ENCODE measurements around the gene PIP5KL1.

PIP5KL1 gene

DNA sequence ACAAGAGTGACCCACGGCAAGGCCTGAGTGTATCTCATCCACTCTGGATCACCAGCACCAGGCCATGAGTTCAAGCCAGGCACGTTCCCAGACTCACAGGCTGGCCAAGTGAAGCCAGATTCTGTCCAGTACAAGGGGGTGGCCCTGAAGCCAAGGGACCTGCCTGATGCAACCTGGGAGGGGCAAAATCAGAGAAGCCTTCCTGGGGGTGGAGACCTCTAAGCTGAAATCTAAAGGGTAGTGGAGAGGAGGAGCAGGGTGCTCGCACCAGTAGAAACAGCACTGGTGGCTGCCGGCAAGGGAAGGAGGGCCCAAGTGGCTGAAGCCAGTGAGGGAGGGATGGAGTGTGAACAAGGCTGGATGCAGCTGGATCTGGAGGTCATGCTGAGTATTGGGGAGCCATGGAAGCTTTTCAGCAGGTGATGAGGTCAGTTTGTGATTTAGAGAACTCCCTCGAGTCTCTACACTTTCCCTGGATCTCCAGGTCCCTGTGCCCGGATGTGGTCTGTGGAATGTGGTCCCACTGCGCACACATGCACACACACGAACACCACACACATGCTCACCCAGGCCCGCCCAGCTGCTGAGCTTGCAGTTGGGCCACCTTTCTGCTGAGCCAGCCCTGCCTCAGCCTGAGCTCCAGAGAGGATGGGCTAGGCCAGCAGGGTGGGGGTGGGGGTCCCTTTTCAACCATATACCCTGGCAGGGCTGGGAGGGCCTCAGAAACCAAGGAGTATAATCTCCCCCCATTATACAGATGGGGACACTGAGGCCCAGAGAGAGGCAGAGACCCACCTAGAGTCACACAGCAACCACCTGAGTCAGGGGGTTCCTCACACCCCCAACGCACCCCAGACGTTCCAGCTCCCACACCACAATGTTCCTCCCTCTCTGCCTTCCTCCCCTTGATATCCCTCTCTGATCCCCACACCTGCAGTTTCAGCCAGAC lies 1.6 kb downstream of the PIP5KL1 start:
- no peak for DNase-seq

DNA sequence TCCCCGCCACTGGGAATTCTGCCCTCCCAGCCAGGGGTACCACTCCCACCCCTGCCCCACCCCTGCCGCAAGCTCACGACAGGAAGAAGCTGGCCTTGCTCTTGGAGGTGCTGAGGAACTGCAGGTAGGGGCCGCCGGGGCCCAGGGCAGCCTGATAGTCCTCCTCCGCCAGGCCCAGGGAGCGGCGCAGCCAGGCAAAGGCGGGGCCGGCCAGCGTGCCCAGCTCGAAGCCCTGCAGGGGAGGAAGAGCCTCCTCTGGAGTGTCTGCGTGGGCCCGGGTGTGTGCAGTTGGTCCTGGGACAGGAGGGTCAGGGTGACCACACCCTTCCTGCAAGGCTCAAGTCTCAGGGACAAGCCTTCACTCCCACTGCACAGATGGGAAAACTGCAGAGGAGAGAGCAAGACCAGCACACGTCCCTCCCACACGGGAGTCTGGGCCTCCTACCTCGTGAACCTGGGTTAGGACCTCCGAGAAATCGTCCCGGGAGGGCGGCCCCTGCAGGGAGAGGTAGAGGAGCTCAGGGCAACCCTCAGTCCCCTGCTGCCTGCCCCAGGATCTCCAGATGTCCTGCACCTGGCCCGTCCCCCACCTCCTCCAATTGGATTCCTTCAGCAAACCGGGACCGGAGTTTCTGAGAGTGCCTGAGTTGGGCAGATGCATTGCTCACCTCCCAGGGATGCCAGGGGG lies 2.4 kb downstream of the PIP5KL1 start:
- peak; percentile 24 for DNase-seq

DNA sequence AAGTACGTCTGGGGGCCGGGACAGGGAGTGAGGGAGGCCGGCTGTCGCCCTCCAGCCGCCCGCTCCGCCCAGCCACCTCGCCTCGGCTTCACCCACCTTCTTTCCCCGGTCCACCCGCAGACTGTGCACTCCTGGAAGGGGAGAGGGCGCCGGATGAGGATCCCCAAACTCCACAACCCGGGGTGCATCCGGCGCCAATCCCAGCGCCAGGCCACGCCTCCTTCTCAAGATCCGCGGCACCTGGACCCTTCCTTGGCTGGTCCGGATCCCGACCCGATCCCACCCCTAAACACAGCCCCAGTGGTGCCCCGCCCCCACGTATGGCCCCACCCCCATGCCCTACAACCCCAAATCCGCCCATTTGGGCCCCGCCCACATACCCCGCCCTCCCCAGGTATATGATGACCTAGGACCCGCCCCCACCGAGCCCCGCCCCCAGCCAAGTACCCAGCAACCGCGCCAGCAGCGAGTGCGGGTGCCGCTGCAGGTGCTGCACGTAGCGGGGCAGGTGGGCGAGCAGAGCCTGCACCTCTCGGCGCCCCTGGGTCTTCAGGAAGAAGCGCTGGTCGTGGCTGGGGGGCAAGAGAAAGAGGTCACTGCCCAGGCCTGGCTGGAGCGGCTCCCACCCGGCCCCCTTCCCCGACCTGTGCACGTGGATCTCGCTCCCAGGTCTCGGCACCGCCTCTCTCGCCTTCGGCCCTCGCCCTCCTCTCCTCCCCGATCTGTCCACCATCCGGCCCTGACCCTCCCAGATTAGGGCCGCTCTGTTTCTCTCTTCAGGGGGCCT lies 3.2 kb downstream of the PIP5KL1 start:
- peak; percentile 78 for DNase-seq

GRCh38 chr9:127926906-127927200 lies 3.7 kb downstream of the PIP5KL1 start:
- DNase-seq, result no peak

DNA sequence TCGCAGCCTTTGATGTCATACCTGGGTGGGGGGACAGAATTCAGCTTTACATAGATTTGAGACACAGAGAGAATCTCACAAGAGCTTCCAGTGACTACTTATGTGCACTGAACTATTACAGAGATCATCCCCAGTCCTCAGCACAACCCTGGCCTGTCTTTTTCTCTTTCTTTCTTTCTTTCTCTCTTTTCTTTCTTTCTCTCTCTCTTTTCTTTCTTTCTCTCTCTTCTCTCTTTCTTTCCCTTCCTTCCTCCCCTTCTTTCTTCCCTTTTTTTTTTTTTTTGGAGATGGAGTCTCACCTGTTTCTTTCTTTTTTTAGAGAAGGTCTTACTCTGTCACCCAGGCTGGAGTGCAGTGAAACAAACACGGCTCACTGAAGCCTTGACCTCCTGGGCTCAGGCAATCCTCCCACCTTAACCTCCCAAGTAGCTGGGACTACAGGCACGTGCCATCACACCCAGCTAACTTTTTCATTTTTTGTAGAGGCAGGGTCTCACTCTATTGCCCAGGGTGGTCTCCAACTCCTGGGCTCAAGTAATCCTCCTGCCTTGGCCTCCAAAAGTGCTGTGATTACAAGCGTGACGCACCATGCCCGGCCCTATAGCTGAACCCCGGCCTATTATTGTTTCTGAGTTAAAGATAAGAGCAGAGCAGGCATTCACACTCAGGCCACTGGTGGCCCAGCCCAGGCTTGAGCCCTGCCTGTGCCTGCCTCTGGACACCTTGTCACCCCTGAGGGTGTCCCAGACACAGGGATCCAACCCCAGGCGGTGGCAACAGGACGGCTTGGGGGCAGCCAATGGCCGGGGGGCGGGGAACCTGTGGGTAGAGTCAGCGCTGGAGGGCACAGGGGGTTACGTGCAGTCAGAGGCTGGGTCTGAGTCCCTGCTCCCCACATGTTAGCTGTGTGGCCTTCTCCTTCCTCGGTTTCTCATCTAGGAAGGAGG lies 4.3 kb downstream of the PIP5KL1 start:
- DNase-seq, result no peak

GRCh38 chr9:127924736-127925444 lies 5.7 kb downstream of the PIP5KL1 start:
- DNase-seq, result no peak

DNA sequence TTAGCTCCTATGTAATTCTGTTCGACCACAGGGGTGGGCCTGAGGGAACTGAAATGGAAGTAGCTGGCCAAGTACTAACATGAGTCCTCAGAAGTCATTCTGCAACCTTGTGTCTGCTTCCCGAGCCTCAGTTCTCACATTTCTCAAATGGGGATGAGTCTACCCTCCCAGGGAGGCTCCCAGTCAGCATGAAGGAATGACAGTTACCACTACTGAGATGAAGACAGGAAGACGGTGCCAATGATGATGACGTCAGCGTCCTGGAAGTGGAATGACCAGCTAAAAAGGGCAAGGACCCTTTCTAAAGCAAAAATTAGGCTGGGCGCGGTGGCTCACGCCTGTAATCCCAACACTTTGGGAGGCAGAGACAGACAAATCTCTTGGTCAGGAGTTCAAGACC lies 6.8 kb downstream of the PIP5KL1 start:
- no peak for DNase-seq

DNA sequence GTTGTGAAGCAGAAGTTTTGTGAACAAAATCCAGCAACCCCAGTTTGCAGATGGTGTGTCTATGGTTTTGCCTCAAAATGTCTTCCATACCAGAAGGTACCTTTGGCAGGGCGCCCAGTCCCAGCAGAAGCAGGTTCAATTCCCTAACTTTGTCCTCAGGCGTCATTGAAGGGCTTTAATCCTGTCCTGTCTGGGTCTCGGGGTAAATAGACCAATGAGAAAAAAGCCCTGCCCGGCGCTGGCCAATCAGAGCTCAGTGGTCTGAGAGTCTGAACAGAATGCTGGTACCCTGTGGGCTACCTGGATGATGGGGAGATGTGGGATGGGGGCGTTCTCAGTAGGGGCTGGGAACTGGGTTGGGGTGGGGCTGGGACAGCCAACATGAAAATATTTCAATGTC lies 7.5 kb downstream of the PIP5KL1 start:
- DNase-seq, result no peak

- peak; percentile 73 for DNase-seq
Observed at GRCh38 chr9:127921557-127922120, 8.9 kb downstream of the PIP5KL1 start.

GRCh38 chr9:127920794-127921193 lies 9.8 kb downstream of the PIP5KL1 start:
- DNase-seq, result no peak

- DNase-seq, result no peak
Observed at GRCh38 chr9:127919253-127919815, 11.2 kb downstream of the PIP5KL1 start.

DNA sequence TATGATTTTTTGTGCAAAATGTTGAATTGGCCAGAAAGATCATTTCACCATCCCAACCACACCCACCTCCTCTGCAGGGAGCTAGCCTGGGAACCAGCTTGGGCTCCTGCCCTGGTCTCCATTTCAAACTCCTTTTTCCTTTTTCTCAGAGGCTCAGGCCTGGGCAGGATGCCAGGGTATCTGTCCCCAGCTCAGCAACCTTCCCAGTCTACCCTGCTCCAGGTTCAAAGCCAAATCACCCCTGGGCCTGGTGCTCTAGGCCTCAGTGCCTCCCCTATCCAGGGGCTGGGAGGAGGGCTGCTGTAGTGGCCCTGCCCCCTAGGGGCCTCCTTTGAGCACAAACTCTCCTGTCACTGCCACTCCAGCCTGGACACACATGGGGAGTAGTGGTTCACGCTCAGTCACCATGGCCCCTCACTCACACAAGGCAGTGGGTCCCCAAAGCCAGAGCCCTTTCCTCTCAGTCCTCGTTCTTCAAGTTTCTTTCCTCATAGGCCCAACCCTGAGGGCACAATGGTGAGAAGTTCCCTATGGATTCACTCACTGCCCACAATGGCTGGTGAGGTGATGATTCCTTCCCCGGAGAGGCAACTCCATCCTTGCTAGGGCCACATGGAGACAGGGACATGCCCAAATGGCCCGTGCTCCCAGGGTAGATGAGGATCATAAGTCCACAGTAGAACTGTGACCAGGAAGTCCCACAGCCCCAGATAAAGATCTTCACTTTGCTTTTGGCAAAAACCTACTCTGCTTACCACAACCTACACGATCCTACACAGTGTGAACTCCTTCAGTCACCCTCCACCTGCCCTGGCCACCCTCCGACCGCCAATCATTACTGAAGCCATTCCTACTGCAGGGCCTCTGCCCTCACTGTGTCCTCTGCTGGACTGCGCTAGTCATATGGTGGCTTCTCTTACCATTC lies 12.1 kb downstream of the PIP5KL1 start:
- DNase-seq, result no peak

GRCh38 chr9:127917603-127918002 lies 13.0 kb downstream of the PIP5KL1 start:
- DNase-seq, result no peak

DNA sequence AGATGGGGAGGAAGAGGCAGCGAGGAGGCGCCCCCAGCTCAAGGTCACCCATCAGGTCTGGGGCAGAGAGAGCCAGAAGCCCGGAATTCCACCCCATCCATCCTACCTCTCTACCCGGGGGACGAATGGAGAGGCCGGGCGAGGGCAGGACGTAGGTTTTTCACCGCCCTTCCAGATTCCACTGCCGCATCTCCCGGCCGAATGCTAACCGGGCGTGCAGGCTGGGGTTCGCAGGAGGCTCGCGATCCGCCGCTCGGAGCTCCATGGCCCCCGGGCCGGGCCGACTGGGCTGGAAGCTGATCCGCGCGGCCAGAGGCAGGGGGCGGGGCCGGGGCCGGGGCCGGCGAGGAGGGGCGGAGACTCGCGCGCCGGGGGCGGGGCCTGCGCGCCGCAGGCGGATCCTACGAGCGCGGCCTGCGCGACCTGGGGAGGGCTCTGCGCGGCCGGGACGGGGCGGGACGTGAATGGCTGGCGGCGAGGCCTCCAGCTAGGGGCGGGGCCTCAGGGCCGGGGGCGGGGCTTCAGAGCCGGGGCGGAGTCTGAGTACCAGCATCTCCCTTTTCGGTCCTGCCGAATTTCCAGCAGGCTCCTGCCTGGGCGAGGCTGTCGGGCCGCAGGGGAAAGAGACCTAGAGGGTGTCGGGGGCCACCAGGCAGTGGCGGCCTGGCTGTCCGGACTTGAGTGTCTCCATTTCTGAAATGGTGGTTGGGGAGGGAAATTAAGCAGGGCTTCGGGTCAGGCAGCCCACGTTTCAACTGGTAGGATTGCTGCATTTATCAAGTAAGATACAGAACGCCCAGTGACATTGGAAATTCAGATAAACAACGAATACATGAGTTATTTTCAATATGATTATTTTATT lies 13.6 kb downstream of the PIP5KL1 start, which contains the start of gene ST6GALNAC4:
Gene ST6GALNAC4 (minus strand): TSS at position 322 of the 862 bp plus-strand sequence. CDS start 622 bp downstream, outside the sequence.
- peak; percentile 93 for DNase-seq

DNA sequence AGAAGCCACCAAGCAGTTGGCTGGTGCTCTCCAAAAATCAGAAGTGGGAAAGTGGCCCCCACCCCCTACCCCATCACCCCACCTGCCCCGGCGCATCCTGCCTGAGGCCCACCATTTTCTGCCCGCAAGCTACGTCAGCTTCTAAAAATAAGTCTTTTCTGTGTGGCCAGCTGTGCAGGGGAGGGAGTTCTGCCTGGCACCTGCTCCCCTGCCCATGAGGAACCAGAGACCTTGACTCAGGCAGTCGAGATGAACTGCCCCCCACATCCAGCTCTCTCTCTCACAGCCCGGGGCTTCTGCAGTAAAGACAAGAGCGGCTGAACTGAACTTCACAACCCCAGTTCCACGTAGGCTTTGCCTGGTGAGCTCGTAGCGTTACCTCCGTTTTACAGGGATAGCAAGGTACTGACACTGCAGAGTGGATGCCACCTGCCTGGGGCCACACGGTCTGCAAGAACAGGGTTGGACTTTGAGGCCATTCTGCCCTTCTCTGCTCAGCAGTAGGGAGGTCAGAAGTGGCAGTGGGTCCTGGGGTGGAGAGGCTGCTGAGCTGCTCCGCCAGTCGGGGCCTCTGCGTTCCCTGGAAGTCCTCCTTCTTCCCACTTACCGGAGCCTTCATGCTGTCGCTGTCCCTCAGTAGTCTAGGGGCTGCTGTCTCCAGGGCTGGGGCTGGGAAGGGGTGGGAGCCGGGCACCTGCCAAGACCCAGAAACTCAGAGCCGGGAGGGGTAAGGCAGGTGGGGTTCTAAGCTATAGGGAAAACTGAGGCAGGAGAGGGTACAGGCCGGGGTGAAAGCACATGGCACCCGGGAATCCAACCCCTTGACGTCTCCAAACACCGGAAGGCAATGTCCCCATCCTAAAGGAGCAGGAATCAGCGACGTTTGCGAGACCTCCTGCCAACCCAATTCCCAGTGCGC lies 14.5 kb downstream of the PIP5KL1 start:
- no peak for DNase-seq

- DNase-seq, result no peak
Observed at GRCh38 chr9:127915325-127915752, 15.2 kb downstream of the PIP5KL1 start.

GRCh38 chr9:127913682-127914081 lies 16.9 kb downstream of the PIP5KL1 start:
- no peak for DNase-seq
